22Rv1 (cell line): ENCODE measurements around the gene PNCK.

Source experiments
- ZFX ChIP-seq: fragments of 450-650 bp; IDR thresholded peaks from 2 replicates; pipeline ENCODE4 v1.6.1; 2017; ENCODE audit warnings: antibody characterized with exemption, borderline replicate concordance
- TF ChIP-seq, protein P1 (sequence below): fragments of 450-650 bp; IDR thresholded peaks from 2 replicates; pipeline ENCODE4 v1.5.1; 2017; ENCODE audit warnings: mild to moderate bottlenecking

DNA sequence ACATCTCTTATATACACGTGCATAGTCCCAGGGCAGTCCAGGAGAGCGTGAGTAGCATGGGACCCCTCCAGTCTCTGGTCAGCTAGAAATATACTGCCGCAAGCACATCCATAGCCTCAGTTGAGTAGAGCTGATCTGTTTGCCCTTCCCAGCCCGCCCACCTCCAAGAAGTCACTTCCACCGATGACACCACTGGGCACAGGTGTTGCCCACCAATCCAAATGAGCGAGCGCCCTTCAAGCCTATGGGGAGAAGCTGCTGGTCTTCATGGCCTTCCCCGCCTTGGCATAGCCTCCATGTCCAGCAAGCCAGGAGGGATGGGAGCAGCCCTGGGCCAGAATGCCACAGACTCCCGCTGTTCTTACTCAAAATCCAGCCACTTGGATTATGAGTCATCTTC lies 16.5 kb downstream of the PNCK start:
- TF ChIP-seq, protein P1, sequence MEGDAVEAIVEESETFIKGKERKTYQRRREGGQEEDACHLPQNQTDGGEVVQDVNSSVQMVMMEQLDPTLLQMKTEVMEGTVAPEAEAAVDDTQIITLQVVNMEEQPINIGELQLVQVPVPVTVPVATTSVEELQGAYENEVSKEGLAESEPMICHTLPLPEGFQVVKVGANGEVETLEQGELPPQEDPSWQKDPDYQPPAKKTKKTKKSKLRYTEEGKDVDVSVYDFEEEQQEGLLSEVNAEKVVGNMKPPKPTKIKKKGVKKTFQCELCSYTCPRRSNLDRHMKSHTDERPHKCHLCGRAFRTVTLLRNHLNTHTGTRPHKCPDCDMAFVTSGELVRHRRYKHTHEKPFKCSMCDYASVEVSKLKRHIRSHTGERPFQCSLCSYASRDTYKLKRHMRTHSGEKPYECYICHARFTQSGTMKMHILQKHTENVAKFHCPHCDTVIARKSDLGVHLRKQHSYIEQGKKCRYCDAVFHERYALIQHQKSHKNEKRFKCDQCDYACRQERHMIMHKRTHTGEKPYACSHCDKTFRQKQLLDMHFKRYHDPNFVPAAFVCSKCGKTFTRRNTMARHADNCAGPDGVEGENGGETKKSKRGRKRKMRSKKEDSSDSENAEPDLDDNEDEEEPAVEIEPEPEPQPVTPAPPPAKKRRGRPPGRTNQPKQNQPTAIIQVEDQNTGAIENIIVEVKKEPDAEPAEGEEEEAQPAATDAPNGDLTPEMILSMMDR = no peak
- no peak for TF ChIP-seq ZFX
